ENCODE measurements around the gene CEP170.
"Not testable (repeated sequence)": the region's sequence is repeated elsewhere in the genome, so short reads cannot be mapped to it uniquely, and the experiment has no call there.

CEP170 gene

GRCh38 chr1:243183176-243183575 lies 71.9 kb downstream of the CEP170 start:
- not testable (repeated sequence) for DNase-seq

- no peak for DNase-seq
Measured at GRCh38 chr1:243179720-243180119, 75.4 kb downstream of the CEP170 start.

- not testable (repeated sequence) for DNase-seq
Measured at GRCh38 chr1:243177792-243178191, 77.3 kb downstream of the CEP170 start.

- DNase-seq = not testable (repeated sequence)
Measured at GRCh38 chr1:243173758-243174369, 81.2 kb downstream of the CEP170 start.

- not testable (repeated sequence) for DNase-seq
Measured at GRCh38 chr1:243164911-243165310, 90.2 kb downstream of the CEP170 start.

GRCh38 chr1:243150906-243151305 lies 104.2 kb downstream of the CEP170 start:
- not testable (repeated sequence) for DNase-seq

- DNase-seq = not testable (repeated sequence)
Measured at GRCh38 chr1:243149120-243149519, 106.0 kb downstream of the CEP170 start.

- DNase-seq = not testable (repeated sequence)
Measured at GRCh38 chr1:243147351-243147750, 107.7 kb downstream of the CEP170 start.

- not testable (repeated sequence) for DNase-seq
Measured at GRCh38 chr1:243140498-243140897, 114.6 kb downstream of the CEP170 start.

GRCh38 chr1:243122876-243123409 lies 132.1 kb downstream of the CEP170 start:
- DNase-seq = not testable (repeated sequence)

- DNase-seq = not testable (repeated sequence)
Measured at GRCh38 chr1:243121939-243122338, 133.1 kb downstream of the CEP170 start.

- DNase-seq = not testable (repeated sequence)
Measured at GRCh38 chr1:243118601-243119322, 136.3 kb downstream of the CEP170 start.

GRCh38 chr1:243116187-243116586 lies 138.9 kb downstream of the CEP170 start:
- not testable (repeated sequence) for DNase-seq

- DNase-seq = not testable (repeated sequence)
Measured at GRCh38 chr1:243114769-243115168, 140.3 kb downstream of the CEP170 start.

GRCh38 chr1:243114059-243114713 lies 140.9 kb downstream of the CEP170 start:
- DNase-seq = not testable (repeated sequence)

GRCh38 chr1:243107171-243107570 lies 147.9 kb downstream of the CEP170 start:
- DNase-seq = not testable (repeated sequence)

GRCh38 chr1:243105652-243106332 lies 149.3 kb downstream of the CEP170 start:
- not testable (repeated sequence) for DNase-seq

GRCh38 chr1:243105104-243105503 lies 150.0 kb downstream of the CEP170 start:
- DNase-seq = not testable (repeated sequence)

GRCh38 chr1:243104452-243104851 lies 150.6 kb downstream of the CEP170 start:
- not testable (repeated sequence) for DNase-seq

- DNase-seq = peak in 18 of 56 donors; percentile 1 to 41 (median 16)
Measured at GRCh38 chr1:243101551-243102050, 153.5 kb downstream of the CEP170 start.

- not testable (repeated sequence) for DNase-seq
Measured at GRCh38 chr1:243087368-243087767, 167.7 kb downstream of the CEP170 start.
